Cardiac muscle cell (in vitro differentiated cells and primary cell): ENCODE measurements around the gene CD36. TPM values are rescaled to one million over a fixed set of nuclear protein-coding genes. Genes with fewer than 3 reads are reported as not detected.

Experiments used
- DNase-seq, 2 donors: peaks; one replicate each; pipeline versions ENCODE4 v3.0.0 to v3.0.0-alpha.2; 2010 to 2017; ENCODE audit warnings: low read depth in 1 of 2, low spot score in 1 of 2
- H3K27ac ChIP-seq: fragments of 200-600 bp; sonication (generic); 2 replicates; pipeline ENCODE4 v1.5.1; 2016
- H3K27me3 ChIP-seq: fragments of 200-600 bp; sonication (generic); 2 replicates; pipeline ENCODE4 v1.6.0; 2016; ENCODE audit warnings: control low read depth
- H3K36me3 ChIP-seq: fragments of 200-600 bp; sonication (generic); 2 replicates; pipeline ENCODE4 v1.5.1; 2016; ENCODE audit warnings: control low read depth
- H3K4me1 ChIP-seq: fragments of 200-600 bp; sonication (generic); 2 replicates; pipeline ENCODE4 v1.8.1; 2017; ENCODE audit warnings: low read depth, mild to moderate bottlenecking, mixed run types
- H3K4me3 ChIP-seq: fragments of 200-600 bp; sonication (generic); 2 replicates; pipeline ENCODE4 v1.5.1; 2016; ENCODE audit warnings: mild to moderate bottlenecking
- H3K9me3 ChIP-seq: fragments of 200-600 bp; sonication (generic); 2 replicates; pipeline ENCODE4 v1.5.1; 2017; ENCODE audit warnings: low read depth, mild to moderate bottlenecking, control low read depth
- CTCF ChIP-seq: IDR thresholded peaks from 2 replicates; pipeline ENCODE4 v1.5.1; 2012; ENCODE audit warnings: low read depth, mild to moderate bottlenecking, low read length
- polyA plus RNA-seq: library from polyadenylated mRNA; unstranded; fragments of >200 nt; fragmentation: Nextera tagmentation; extraction: Ambion mirVana; gene quantifications from 2 replicates; pipeline ENCODE4 v1.2.1, GENCODE V29; 2016
- total RNA-seq: library from RNA; depleted of rRNA; stranded (reverse); fragments of >200 nt; gene quantifications from 2 replicates; pipeline ENCODE4 v1.2.3, GENCODE V29; 2016

The CD36 gene
- total and polyA plus RNA-seq, 2 experiments from 2014 or later = 1.1 to 4.2 TPM

- Histone ChIP-seq H3K4me1 (no peaks in the 10 kb centered on the region), H3K27ac (no peak overlapping the region), H3K36me3 (no peaks in the 10 kb centered on the region), H3K4me3 (no peak overlapping the region), H3K9me3 (no peaks in the 10 kb centered on the region), H3K27me3 (no peaks in the 10 kb centered on the region)
- TF ChIP-seq CTCF = no peak
- DNase-seq = no peak
Observed at GRCh38 chr7:80708123-80708522, 69.7 kb downstream of the CD36 start.

GRCh38 chr7:80711531-80711930 lies 73.1 kb downstream of the CD36 start:
- no peaks in the 10 kb centered on the region for H3K36me3 ChIP-seq
- H3K27me3 ChIP-seq = no peaks in the 10 kb centered on the region
- H3K4me1 ChIP-seq = no peaks in the 10 kb centered on the region
- no peak overlapping the region for H3K4me3 ChIP-seq
- DNase-seq = peak in 1 of 2 donors; percentile 29
- H3K9me3 ChIP-seq = no peaks in the 10 kb centered on the region
- TF ChIP-seq CTCF = no peak
- H3K27ac ChIP-seq = no peak overlapping the region

- Histone ChIP-seq H3K9me3 (no peaks in the 10 kb centered on the region), H3K27me3 (no peaks in the 10 kb centered on the region), H3K36me3 (no peaks in the 10 kb centered on the region), H3K27ac (no peak overlapping the region), H3K4me3 (no peak overlapping the region), H3K4me1 (peaks cover 14% of the 10 kb centered on the region)
- DNase-seq = no peak
- TF ChIP-seq CTCF = no peak
Observed at GRCh38 chr7:80719261-80719660, 80.8 kb downstream of the CD36 start.

GRCh38 chr7:80720146-80720545 lies 81.7 kb downstream of the CD36 start:
- H3K36me3 ChIP-seq = no peaks in the 10 kb centered on the region
- DNase-seq = no peak
- no peak overlapping the region for H3K4me3 ChIP-seq
- peaks cover 14% of the 10 kb centered on the region for H3K4me1 ChIP-seq
- no peaks in the 10 kb centered on the region for H3K9me3 ChIP-seq
- H3K27ac ChIP-seq = no peak overlapping the region
- H3K27me3 ChIP-seq = no peaks in the 10 kb centered on the region
- no peak for TF ChIP-seq CTCF

- Histone ChIP-seq H3K4me3 (no peak overlapping the region), H3K27ac (no peak overlapping the region), H3K27me3 (no peaks in the 10 kb centered on the region), H3K4me1 (peaks cover 14% of the 10 kb centered on the region), H3K36me3 (no peaks in the 10 kb centered on the region), H3K9me3 (no peaks in the 10 kb centered on the region)
- no peak for TF ChIP-seq CTCF
- DNase-seq = peak in 1 of 2 donors; percentile 87
Observed at GRCh38 chr7:80721883-80722615, 83.6 kb downstream of the CD36 start.
